ENCODE data around the gene ZMYM2. TPM values are rescaled to one million over a fixed set of nuclear protein-coding genes. Genes with fewer than 3 reads are reported as not detected.

Gene ZMYM2
- total RNA-seq, result 27.9 and 43.9 TPM in 2 replicates

DNA sequence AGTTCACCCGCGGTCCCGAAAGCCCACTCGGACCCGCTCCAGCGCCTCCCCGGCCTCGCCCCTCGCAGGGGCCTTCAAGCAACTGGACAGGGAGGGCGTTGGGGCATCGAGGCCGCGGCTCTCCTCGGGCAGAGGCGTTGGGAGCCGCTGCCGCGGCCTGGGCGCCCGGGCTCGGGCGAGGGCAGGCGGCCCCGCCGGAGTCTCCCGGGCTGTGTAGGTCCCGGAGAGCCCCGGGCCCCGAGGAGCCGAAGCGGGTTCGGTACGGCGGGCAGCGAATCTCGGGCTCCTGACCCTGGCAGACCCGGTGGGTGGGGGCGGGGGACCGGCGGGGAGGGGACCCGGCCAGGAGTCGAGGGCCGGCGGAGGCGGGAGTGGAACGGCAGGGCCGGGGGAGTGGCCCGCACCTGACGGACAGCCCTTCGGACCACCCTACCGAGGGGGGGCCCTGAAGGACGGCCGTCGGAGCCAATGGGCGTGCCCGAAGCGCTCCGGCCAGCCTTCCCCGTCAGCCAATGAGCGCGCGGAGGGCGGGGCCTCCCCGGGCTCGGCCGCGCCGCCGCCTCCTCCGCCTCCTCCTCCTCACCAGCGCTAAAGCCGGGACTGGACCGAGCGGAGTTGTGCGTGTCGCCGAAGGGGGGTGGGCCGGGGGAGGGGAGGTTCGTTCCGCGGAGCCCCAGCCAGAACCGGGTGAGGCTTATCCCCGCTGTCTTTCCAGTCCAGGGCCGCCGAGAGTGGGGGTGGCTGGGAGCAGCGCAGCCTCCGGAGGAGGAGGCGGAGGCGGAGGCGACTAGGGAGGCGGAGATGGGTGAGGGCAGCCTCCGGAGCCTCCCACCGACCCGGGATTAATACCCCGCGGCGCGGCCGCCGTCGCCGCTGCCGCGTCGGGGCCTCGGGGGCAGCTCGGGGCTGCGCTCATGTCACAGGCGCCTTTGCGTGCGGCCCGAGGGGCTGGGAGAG is at the start of gene ZMYM2:
ZMYM2 (plus strand) TSS at position 573 of the 957 bp plus-strand sequence. CDS start 34,346 bp downstream, outside the sequence.

Other genes with a start within 250 kb of the ZMYM2 start
- 48.7 and 50.8 TPM in 2 replicates for gene PSPC1, start 175.8 kb upstream of the ZMYM2 start, total RNA-seq
- gene ZMYM5, start 95.1 kb upstream of the ZMYM2 start, total RNA-seq, result 10.3 and 14.2 TPM in 2 replicates
- gene GJA3, start 202.3 kb downstream of the ZMYM2 start, total RNA-seq, result under 0.01 and 0.06 TPM in 2 replicates
- 0.06 TPM in 1 of 2 replicates, not detected in the other for gene GJB2, start 234.2 kb downstream of the ZMYM2 start, total RNA-seq

All from aortic smooth muscle cell (primary cell).